ENCODE results near the gene NUP58.

Gene NUP58, protein sequence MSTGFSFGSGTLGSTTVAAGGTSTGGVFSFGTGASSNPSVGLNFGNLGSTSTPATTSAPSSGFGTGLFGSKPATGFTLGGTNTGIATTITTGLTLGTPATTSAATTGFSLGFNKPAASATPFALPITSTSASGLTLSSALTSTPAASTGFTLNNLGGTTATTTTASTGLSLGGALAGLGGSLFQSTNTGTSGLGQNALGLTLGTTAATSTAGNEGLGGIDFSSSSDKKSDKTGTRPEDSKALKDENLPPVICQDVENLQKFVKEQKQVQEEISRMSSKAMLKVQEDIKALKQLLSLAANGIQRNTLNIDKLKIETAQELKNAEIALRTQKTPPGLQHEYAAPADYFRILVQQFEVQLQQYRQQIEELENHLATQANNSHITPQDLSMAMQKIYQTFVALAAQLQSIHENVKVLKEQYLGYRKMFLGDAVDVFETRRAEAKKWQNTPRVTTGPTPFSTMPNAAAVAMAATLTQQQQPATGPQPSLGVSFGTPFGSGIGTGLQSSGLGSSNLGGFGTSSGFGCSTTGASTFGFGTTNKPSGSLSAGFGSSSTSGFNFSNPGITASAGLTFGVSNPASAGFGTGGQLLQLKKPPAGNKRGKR

GRCh38 chr13:25301347-25302113 is at the start of gene NUP58:
Gene NUP58 (plus strand): TSS chr13:25301625. CDS start chr13:25301774, 149 bp downstream.
- DNase-seq (ENCODE audit: low read depth) = peak; percentile 85

DNA sequence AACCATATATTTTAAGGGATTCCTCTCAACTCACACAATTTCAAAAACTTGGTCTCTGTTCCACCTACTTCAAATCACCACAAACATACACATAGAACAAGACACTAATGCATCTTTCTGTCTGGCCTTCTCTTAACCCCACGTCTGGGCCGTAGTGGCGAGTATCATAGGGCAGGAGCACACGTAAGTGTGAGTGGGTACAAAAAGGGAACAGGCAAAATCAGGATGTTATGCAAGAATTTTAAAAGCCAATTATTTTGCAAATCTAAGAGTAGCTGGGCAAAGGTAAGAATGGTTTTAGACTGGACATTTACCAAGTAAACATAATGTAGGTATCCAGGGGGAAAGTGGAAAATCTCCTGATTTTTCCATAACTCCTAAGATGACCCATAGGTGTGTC is 49.2 kb upstream of the NUP58 start:
- no peak for DNase-seq (ENCODE audit: low read depth)

DNA sequence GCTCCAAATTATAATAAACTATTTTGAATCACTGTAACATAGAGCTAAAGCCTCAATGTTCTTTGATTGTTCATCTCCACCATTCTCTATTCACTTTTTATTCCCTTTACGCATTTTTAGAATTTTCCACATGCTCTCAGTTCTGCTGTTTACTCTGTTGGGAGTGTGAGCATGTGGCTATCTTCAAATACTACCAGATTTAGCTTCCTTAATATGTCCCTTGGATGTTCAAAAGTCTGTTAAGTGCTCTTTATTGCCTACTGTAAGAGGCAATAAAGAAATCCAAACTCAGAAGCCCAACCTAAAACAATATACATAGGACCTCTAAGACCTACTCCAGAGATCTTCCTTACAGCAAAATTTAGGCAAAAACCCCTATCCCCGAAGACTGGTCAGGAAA is 48.7 kb upstream of the NUP58 start:
- no peak for DNase-seq (ENCODE audit: low read depth)

DNA sequence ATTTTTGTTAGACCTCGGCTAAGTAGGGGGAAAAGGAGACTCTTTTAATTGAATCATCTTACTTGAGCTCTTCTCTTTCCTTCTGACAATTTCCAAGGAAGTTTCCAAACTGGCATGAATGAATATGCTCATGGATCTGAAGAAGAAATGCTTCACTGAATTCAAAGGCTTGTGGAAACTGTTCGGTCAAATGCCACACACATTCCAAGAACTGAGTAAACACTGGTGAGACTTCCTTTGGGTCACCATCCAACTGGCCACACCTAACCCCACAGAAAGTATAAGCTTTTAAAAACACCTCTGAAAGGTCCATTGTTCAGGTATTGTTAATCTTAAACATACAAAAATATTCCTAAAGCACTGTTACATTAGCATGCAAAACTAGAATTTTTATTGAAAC is 47.7 kb upstream of the NUP58 start:
- DNase-seq (ENCODE audit: low read depth) = no peak

DNA sequence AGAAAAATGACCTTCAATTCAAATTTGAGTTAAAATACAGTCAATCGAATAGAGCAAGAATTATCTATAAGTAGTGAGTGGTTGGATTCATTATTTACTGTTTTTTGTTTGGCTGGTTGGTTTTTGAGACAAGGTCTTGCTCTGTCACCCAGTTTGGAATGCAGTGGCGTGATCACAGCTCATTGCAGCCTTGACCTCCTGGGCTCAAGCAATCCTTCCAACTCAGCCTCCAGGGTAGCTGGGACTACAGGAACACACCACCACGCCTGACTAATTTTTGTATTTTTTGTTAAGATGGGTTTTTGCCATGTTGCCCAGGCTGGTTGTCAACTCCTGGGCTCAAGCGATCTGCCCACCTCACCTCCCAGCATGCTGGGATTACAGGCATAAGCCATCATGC is 39.2 kb upstream of the NUP58 start:
- DNase-seq (ENCODE audit: low read depth) = no peak

DNA sequence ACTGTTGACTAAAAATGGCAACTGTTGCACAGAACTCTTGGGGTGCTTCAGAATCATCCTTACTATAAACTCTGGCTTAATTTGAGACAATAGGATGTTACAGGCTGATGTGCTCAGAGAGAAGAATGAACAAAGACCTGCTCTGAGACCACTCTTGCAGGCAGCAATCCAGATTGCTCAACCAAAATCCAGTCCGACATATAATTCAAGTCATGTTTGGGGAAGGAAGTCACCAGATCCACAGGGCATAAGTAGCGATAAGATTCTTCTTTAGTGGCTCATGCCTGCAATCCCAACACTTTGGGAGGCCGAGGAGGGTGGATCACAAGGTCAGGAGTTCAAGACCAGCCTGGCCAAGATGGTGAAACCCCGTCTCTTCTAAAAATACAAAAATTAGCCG is 34.7 kb upstream of the NUP58 start:
- no peak for DNase-seq (ENCODE audit: low read depth)

DNA sequence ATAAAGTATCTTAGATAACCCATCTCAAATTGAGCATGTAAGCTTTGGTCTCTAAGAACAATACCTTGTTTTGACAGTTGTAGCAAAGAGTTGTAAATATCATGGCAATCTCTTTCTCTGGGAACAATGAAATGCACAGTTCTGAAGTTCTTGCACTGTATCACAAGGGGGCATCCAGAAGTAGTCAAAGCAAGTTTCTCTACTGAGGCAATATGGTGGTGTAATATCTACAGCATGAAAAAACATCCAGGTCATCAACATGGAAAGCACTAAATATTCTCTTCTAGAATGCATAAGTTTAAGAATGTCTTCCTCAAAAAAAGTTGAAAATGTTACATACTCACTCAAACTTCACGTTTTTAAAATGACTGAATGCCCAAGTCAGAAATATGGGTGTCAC is 33.7 kb upstream of the NUP58 start:
- no peak for DNase-seq (ENCODE audit: low read depth)

DNA sequence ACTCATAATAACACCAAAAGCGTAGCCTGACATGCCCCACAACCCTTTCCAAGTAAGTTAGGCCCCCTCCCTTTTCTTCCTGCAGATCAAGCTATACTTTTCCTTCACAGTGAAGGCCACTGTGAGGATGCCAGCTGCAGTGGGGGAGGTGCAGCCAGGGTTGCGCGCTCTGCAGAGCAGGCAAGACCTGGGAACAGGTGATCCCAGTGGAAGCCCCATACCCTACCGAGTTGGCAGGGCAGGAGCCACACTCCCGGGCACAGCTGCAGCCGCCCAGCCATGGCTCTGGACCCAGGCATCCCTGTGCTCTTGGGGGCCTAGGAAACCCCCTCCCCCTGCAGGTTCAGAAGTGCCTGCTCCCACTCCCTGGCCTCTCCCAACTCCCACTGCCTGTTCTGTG is 32.9 kb upstream of the NUP58 start:
- DNase-seq (ENCODE audit: low read depth) = no peak

DNA sequence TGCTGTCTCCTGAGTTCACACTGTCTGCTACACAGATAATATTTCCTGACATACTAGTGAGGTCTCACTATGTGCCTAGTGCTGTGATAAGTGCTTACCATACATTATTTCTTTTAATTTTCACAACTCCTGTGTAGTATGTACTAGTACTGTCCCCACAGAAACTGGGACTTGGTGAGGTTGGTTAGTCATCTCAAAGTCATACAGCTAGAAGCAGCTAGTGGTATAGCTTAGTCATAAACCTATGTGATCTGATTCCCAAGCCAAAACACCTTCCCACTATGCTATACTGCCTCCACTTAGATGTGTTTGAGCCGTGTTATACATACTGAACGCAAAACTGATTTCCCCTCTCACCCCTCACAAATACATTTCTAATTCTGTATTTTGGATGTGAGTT is 24.7 kb upstream of the NUP58 start:
- DNase-seq (ENCODE audit: low read depth) = no peak

- no peak for DNase-seq (ENCODE audit: low read depth)
Measured at GRCh38 chr13:25280396-25280795, 21.0 kb upstream of the NUP58 start.

- DNase-seq (ENCODE audit: low read depth) = no peak
Measured at GRCh38 chr13:25281193-25281934, 20.1 kb upstream of the NUP58 start.

- DNase-seq (ENCODE audit: low read depth) = no peak
Measured at GRCh38 chr13:25281935-25282332, 19.5 kb upstream of the NUP58 start.

DNA sequence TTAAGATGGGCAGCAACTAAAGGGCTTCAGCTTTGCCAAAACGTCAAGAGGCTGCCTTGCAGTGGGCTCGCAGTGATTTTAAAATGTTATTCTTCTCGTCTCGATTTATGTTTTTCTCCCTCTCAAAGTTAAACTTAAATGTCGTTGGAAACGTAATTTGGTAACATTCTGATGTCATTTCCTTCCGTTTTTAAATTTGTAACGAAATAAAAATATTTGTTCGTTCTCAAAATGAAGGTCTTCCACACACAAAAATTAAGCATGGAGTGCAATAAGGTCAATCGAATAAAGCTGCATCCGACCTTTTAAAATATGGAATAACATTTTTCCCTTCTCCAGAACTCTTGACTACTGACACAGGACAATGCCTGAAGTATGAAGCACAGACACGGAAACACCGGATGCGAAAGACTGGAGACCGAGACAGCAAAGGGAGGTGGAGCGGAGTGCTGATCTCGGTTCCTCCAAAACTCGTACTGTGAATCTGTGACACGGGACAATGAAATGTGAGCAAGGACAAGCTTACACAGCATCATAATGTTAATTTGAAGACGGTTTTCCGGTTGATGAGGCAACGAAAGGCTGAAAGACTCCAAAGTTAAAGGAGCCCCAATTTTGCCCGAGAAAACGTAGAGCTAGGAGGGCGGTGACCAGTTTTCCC is 15.0 kb upstream of the NUP58 start:
- no peak for DNase-seq (ENCODE audit: low read depth)

GRCh38 chr13:25286969-25287961 is 14.2 kb upstream of the NUP58 start, which contains the start of gene MTMR6:
Gene MTMR6 (minus strand): TSS chr13:25287488. CDS start chr13:25287247, 241 bp downstream.
- peak; percentile 98 for DNase-seq (ENCODE audit: low read depth)

DNA sequence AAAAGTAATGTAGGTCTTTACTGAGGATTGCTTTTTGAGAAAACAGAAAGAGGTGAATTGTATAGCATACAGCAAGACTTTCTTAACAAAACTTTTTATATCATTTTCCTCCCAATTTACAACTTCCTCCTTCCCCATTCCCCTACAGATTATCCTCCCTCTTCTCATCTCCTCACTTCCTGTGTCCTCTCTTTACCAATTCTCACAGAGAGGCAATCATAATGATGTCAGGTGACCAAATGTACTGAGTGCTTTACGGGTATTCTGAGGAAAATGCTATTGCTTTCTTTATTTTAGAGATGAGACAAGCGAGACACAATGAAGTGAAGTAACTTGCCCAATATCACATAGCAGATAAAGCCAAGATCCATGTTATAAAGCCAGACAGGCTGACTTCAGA is 12.5 kb upstream of the NUP58 start:
- DNase-seq (ENCODE audit: low read depth) = no peak

GRCh38 chr13:25291691-25292090 is 9.7 kb upstream of the NUP58 start:
- DNase-seq (ENCODE audit: low read depth) = no peak

GRCh38 chr13:25292301-25292700 is 9.1 kb upstream of the NUP58 start:
- DNase-seq (ENCODE audit: low read depth) = no peak

DNA sequence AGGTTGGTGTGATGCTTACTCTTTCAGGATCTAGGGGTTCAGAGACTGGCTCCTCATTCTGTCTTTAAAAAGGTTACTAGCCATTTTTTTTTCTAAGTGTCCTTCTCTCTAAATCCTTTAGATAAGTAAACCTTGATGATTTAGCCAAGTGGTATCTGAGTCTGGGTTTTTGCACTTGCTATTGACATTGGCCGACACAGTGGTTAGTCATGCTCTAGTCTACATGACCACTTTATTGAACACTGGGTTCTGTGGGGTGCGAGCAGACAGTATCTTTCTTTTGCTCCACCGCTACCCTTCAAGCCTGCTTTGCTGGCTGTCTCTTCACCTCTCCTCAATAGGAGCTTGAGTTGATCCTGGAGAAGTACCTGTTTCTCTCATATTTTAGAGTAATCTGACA is 6.2 kb upstream of the NUP58 start:
- DNase-seq (ENCODE audit: low read depth) = no peak

DNA sequence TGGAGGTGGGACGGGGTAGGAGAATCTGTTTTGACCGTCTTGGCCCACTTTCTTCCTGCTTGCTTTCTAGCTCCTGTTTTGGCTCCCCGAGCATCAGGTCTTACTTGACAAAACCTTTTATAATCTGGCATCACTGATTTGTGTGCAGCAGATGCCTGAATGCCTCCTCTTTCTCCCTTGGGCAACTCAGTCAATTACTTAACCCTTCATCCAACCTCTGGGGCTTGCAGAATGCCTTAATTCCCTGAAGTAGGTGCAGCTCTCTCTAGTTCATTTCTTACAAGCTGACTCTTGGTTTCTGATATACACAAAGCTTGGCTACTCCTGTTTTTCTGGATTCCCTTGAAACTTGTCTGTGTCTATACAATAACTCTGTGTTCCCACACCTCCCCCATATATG is 5.7 kb upstream of the NUP58 start:
- no peak for DNase-seq (ENCODE audit: low read depth)

GRCh38 chr13:25300861-25301346 is 521 bp upstream of the NUP58 start:
- DNase-seq (ENCODE audit: low read depth) = peak; percentile 15

Measured in stimulated activated CD8-positive, alpha-beta memory T cell treated with anti-CD3 and anti-CD28 coated beads, Interleukin-7, amount 100 ng/mL, for 24 hours (primary cell).